H1 (cell line): Measurements from ENCODE around the gene NLRC3. TPM values are rescaled to one million over a fixed set of nuclear protein-coding genes. Genes with fewer than 3 reads are reported as not detected.

Experiments used
- CTCF ChIA-PET: fragments of 300-600 bp; sonication (Branson Sonifier 250); formaldehyde crosslinking; loops from one replicate; lab custom pipeline; 2021; ENCODE audit not compliant: partially characterized antibody; lab: Charles Lee
- POLR2A ChIA-PET: fragments of 300-600 bp; sonication (Branson Sonifier 250); formaldehyde crosslinking; loops from one replicate; lab custom pipeline; 2021; ENCODE audit warnings: inconsistent platforms; ENCODE audit not compliant: partially characterized antibody; lab: Charles Lee
- DNase-seq, 2 experiments: peaks; one replicate each; pipeline versions ENCODE4 v3.0.0 to v3.0.0-alpha.2; 2010 to 2022; ENCODE audit warnings: low spot score in 2 of 2, low read depth in 1 of 2, mixed read lengths in 1 of 2
- FAIRE-seq: peaks from 2 replicates; lab custom pipeline; 2011; peaks lifted over from hg19 to GRCh38; lab: Jason Lieb, UNC
- H2AFZ ChIP-seq: 2 replicates; pipeline ENCODE4 v1.8.1; 2012; ENCODE audit warnings: low read length, inconsistent platforms
- H2AK5ac ChIP-seq: 2 replicates; pipeline ENCODE4 v1.6.1; 2013; ENCODE audit warnings: low read depth, low read length
- H2BK120ac ChIP-seq: replicated peaks from 2 replicates; pipeline ENCODE3; 2013; ENCODE audit warnings: low read depth, low read length, inconsistent platforms
- H2BK12ac ChIP-seq: 2 replicates; pipeline ENCODE4 v1.6.1; 2013; ENCODE audit warnings: low read depth, low read length
- H2BK15ac ChIP-seq: 2 replicates; pipeline ENCODE4 v1.6.1; 2013; ENCODE audit warnings: low read length
- H2BK20ac ChIP-seq: 2 replicates; pipeline ENCODE4 v1.6.1; 2013; ENCODE audit warnings: low read length
- H2BK5ac ChIP-seq: 2 replicates; pipeline ENCODE4 v1.6.1; 2013; ENCODE audit warnings: low read depth, low read length
- H3K14ac ChIP-seq: 2 replicates; pipeline ENCODE4 v1.6.1; 2013; ENCODE audit warnings: inconsistent platforms; ENCODE audit not compliant: insufficient read length
- H3K18ac ChIP-seq: 2 replicates; pipeline ENCODE4 v1.6.1; 2013; ENCODE audit warnings: low read length; ENCODE audit errors: extremely low read depth
- H3K23ac ChIP-seq: 2 replicates; pipeline ENCODE4 v1.6.1; 2013; ENCODE audit warnings: inconsistent platforms; ENCODE audit not compliant: insufficient read length
- H3K23me2 ChIP-seq: 2 replicates; pipeline ENCODE4 v1.6.1; 2013; ENCODE audit warnings: low read depth, low read length
- H3K27ac ChIP-seq: 2 replicates; pipeline ENCODE4 v1.6.1; 2011; ENCODE audit warnings: low read depth, low read length, inconsistent platforms
- H3K27me3 ChIP-seq, 4 experiments: replicated peaks in 1 of 4; 1 replicate in 1 of 4; 2 replicates in 3 of 4; pipeline versions ENCODE4 v1.6.1 to v1.8.1; 2011 to 2013; ENCODE audit warnings: low read length in 3 of 4, mild to moderate bottlenecking in 3 of 4, inconsistent platforms in 2 of 4, mixed read lengths in 2 of 4, moderate library complexity in 1 of 4; ENCODE audit not compliant: control insufficient read depth in 3 of 4, insufficient read depth in 3 of 4; ENCODE audit errors: extremely low read depth in 1 of 4
- H3K36me3 ChIP-seq, 4 experiments: 2 replicates each; pipeline versions ENCODE4 v1.6.1 to v1.8.1; 2011 to 2013; ENCODE audit warnings: mild to moderate bottlenecking in 4 of 4, low read length in 3 of 4, moderate library complexity in 2 of 4, control low read depth in 1 of 4, inconsistent platforms in 1 of 4; ENCODE audit not compliant: insufficient read depth in 4 of 4, control insufficient read depth in 2 of 4
- H3K4ac ChIP-seq: replicated peaks from 2 replicates; pipeline ENCODE3; 2013; ENCODE audit warnings: low read length, low read depth, mixed read lengths, inconsistent platforms; ENCODE audit not compliant: insufficient read length
- H3K4me1 ChIP-seq, 4 experiments: replicated peaks in 1 of 4; 1 replicate in 1 of 4; 2 replicates in 3 of 4; pipeline versions ENCODE4 v1.6.1 to v1.8.1; 2011 to 2013; ENCODE audit warnings: low read length in 3 of 4, inconsistent platforms in 2 of 4, mixed read lengths in 1 of 4; ENCODE audit not compliant: insufficient read depth in 4 of 4, control insufficient read depth in 3 of 4
- H3K4me2 ChIP-seq, 2 experiments: 2 replicates each; pipeline versions ENCODE4 v1.6.1 to v1.8.1; 2011 to 2013; ENCODE audit warnings: low read depth in 2 of 2, low read length in 2 of 2, control low read depth in 1 of 2, inconsistent platforms in 1 of 2, mild to moderate bottlenecking in 1 of 2; ENCODE audit not compliant: insufficient read depth in 1 of 2
- H3K4me3 ChIP-seq, 4 experiments: fragments of 200-600, 300-600 bp in 1 of 4; sonication (generic), shearing (Covaris generic), sonication (Bioruptor Twin) in 1 of 4; 2 replicates each; pipeline versions ENCODE4 v1.5.1 to v1.8.1; 2011 to 2016; ENCODE audit warnings: low read length in 4 of 4, low read depth in 3 of 4, control low read depth in 2 of 4, inconsistent platforms in 2 of 4, mild to moderate bottlenecking in 2 of 4, mixed read lengths in 1 of 4, moderate library complexity in 1 of 4; ENCODE audit not compliant: insufficient read depth in 2 of 4; ENCODE audit errors: extremely low read depth in 1 of 4
- H3K56ac ChIP-seq: replicated peaks from 2 replicates; pipeline ENCODE3; 2013; ENCODE audit warnings: low read depth, mild to moderate bottlenecking, mixed read lengths, low read length, inconsistent platforms; ENCODE audit not compliant: insufficient read length
- H3K79me1 ChIP-seq: 2 replicates; pipeline ENCODE4 v1.6.1; 2013; ENCODE audit warnings: low read depth, low read length, control low read depth
- H3K79me2 ChIP-seq, 2 experiments: 2 replicates each; pipeline versions ENCODE4 v1.6.1 to v1.8.1; 2012 to 2013; ENCODE audit warnings: low read length in 2 of 2, mild to moderate bottlenecking in 2 of 2, inconsistent platforms in 1 of 2; ENCODE audit not compliant: insufficient read depth in 2 of 2, control insufficient read depth in 1 of 2
- H3K9ac ChIP-seq, 4 experiments: replicated peaks in 1 of 4; 1 replicate in 1 of 4; 2 replicates in 3 of 4; pipeline versions ENCODE4 v1.6.1 to v1.8.1; 2011 to 2013; ENCODE audit warnings: low read depth in 3 of 4, low read length in 3 of 4, control low read depth in 2 of 4, mild to moderate bottlenecking in 2 of 4, moderate library complexity in 2 of 4, inconsistent platforms in 1 of 4; ENCODE audit errors: extremely low read depth in 1 of 4
- H3K9me3 ChIP-seq, 2 experiments: 2 replicates each; pipeline versions ENCODE4 v1.6.1 to v1.8.1; 2012 to 2013; ENCODE audit warnings: mild to moderate bottlenecking in 2 of 2, moderate library complexity in 2 of 2, control low read depth in 1 of 2, inconsistent platforms in 1 of 2, low read depth in 1 of 2, low read length in 1 of 2, mixed read lengths in 1 of 2; ENCODE audit not compliant: insufficient read depth in 2 of 2
- H4K20me1 ChIP-seq, 2 experiments: replicated peaks in 1 of 2; 2 replicates each; pipeline versions ENCODE3 to v1.8.1; 2011 to 2013; ENCODE audit warnings: inconsistent platforms in 2 of 2, low read length in 2 of 2, mild to moderate bottlenecking in 1 of 2; ENCODE audit not compliant: insufficient read depth in 2 of 2, control insufficient read depth in 1 of 2
- H4K5ac ChIP-seq: 2 replicates; pipeline ENCODE4 v1.6.1; 2013; ENCODE audit warnings: low read length, low read depth, mixed read lengths, inconsistent platforms; ENCODE audit not compliant: insufficient read length
- H4K8ac ChIP-seq: 2 replicates; pipeline ENCODE4 v1.8.0; 2013; ENCODE audit warnings: mild to moderate bottlenecking, moderate library complexity, low read length, inconsistent platforms; ENCODE audit not compliant: insufficient read depth; ENCODE audit errors: extremely low read depth
- H4K91ac ChIP-seq: replicated peaks from 2 replicates; pipeline ENCODE3; 2013; ENCODE audit warnings: low read length, mixed read lengths, inconsistent platforms; ENCODE audit not compliant: insufficient read length
- ATF2 ChIP-seq: IDR thresholded peaks from 2 replicates; pipeline ENCODE4 v1.6.1; 2012; ENCODE audit warnings: low read length, inconsistent platforms
- BRCA1 ChIP-seq: IDR thresholded peaks from 2 replicates; pipeline ENCODE4 v1.6.1; 2012; ENCODE audit warnings: low read depth, low read length, improper control_type of control experiment
- CTBP2 ChIP-seq: IDR thresholded peaks from 2 replicates; pipeline ENCODE4 v1.7.0; 2011; ENCODE audit warnings: borderline replicate concordance, mild to moderate bottlenecking, moderate library complexity, mixed read lengths, low read length; ENCODE audit not compliant: insufficient read depth, insufficient read length
- JUN ChIP-seq: IDR thresholded peaks from 2 replicates; pipeline ENCODE4 v1.6.1; 2011; ENCODE audit warnings: low read depth, mild to moderate bottlenecking, improper control_type of control experiment, low read length
- KDM5A ChIP-seq: fragments of 200-600 bp; IDR thresholded peaks from 2 replicates; pipeline ENCODE4 v1.7.1; 2012; ENCODE audit warnings: mild to moderate bottlenecking, low read length, inconsistent platforms, mixed read lengths
- NANOG ChIP-seq: IDR thresholded peaks from 2 replicates; pipeline ENCODE4 v1.6.1; 2011; ENCODE audit warnings: low read length, low read depth, mild to moderate bottlenecking, inconsistent platforms; ENCODE audit not compliant: insufficient read depth, poor library complexity, severe bottlenecking
- SP2 ChIP-seq: IDR thresholded peaks from 2 replicates; pipeline ENCODE4 v1.6.1; 2012; ENCODE audit warnings: mild to moderate bottlenecking, low read length, inconsistent platforms
- ZNF274 ChIP-seq: IDR thresholded peaks from 2 replicates; pipeline ENCODE4 v1.7.0; 2012; ENCODE audit warnings: low read length, borderline replicate concordance; ENCODE audit errors: extremely low read depth
- WGBS, 2 experiments: shearing (Covaris generic) in 1 of 2; methylation state at CpG; one replicate each; pipeline versions ENCODE4 v1.1.6 to v1.1.7; 2013 to 2015; ENCODE audit warnings: low lambda C conversion rate in 2 of 2, mixed read lengths in 2 of 2, inconsistent platforms in 1 of 2, low coverage in 1 of 2, missing lambda C conversion rate in 1 of 2; ENCODE audit not compliant: insufficient replicate concordance in 2 of 2, insufficient coverage in 1 of 2, insufficient read length in 1 of 2; ENCODE audit errors: extremely low coverage in 1 of 2, missing lambda C conversion rate in 1 of 2; 5-methylcytosine and 5-hydroxymethylcytosine counted together
- polyA plus RNA-seq, 7 experiments: library from polyadenylated mRNA; depleted of rRNA in 3 of 7; stranded (reverse) in 5 of 7; unstranded in 2 of 7; fragments of >200 nt in 5 of 7; fragments of 200-250 nt in 2 of 7; gene quantifications; 1 replicate in 5 of 7; 2 replicates in 1 of 7; 4 replicates in 1 of 7; pipeline versions ENCODE4 v1.2.1 to v1.2.3, GENCODE V29; 2011 to 2013; ENCODE audit warnings: missing spikeins in 2 of 7, mixed read lengths in 2 of 7
- total RNA-seq: library from RNA; stranded (reverse); fragmentation: NEBNext Ultra II Directional; extraction: Animal tissue kit (Norgen Biotek cat#: 25700); gene quantifications from 2 replicates; pipeline ENCODE4 v1.2.1, GENCODE V29; 2021

Gene NLRC3
- total and polyA plus RNA-seq, 2 of the 8 experiments (the other 6 are each of a cell fraction or from before 2014, with no cell fraction given): 0.18 to 0.20 TPM

- Histone ChIP-seq H3K79me1 (no peaks in the 10 kb centered on the region), H3K23ac (no peak overlapping the region), H3K4me2 (no peak overlapping the region), H3K56ac (no peak overlapping the region), H4K91ac (no peak overlapping the region), H3K18ac (no peak overlapping the region), H2AK5ac (no peak overlapping the region), H2BK15ac (no peak overlapping the region), H3K27me3 (no peaks in the 10 kb centered on the region), H3K9ac (no peak overlapping the region), H3K79me2 (no peaks in the 10 kb centered on the region), H4K20me1 (peaks cover 0 to 2% of the 10 kb centered on the region in 2 experiments), H3K9me3 (no peaks in the 10 kb centered on the region), H2AFZ (no peak overlapping the region), H4K5ac (no peak overlapping the region), H3K36me3 (peaks cover 0 to 13% (median 3%) of the 10 kb centered on the region in 4 experiments; a peak in 2 of 8 replicates), H2BK20ac (no peak overlapping the region), H3K4me3 (no peak overlapping the region), H3K4ac (no peak overlapping the region), H2BK5ac (no peak overlapping the region), H3K23me2 (no peaks in the 10 kb centered on the region; the same call in 1 of the 2 replicates), H3K27ac (no peak overlapping the region), H2BK120ac (no peak overlapping the region), H2BK12ac (no peak overlapping the region), H3K4me1 (peaks cover 0 to 11% (median 8%) of the 10 kb centered on the region in 4 experiments; a peak in 6 of 7 replicates), H4K8ac (no peak overlapping the region), H3K14ac (no peak overlapping the region)
- TF ChIP-seq NANOG (no peak), ATF2 (no peak), JUN (no peak), ZNF274 (no peak), SP2 (no peak), BRCA1 (no peak), CTBP2 (no peak), KDM5A (no peak)
- no peak for DNase-seq
- CTCF ChIA-PET: no interaction called here
- POLR2A ChIA-PET: interaction anchor here (0.6 kb wide), 1 partner anchor 19 kb away, joined by 3 read pairs; no protein-coding TSS in a partner anchor
- FAIRE-seq: no peak
- 95% methylated on average over 16 of the region's 16 CpGs; no CpG with 5 or more reads in 1 of the 2 experiments for WGBS, 2 experiments
Observed at GRCh38 chr16:3583303-3584038, 6.3 kb upstream of the NLRC3 start.
